Loucy (cell line): Measurements from ENCODE around the gene ARL4D.

ENCODE experiments used
- H2AFZ ChIP-seq: fragments of 200-600 bp; sonication (generic); 2 replicates; pipeline ENCODE4 v1.6.0; 2016; ENCODE audit warnings: antibody characterized with exemption, mild to moderate bottlenecking, low read length, moderate library complexity
- H3F3A ChIP-seq: fragments of 200-600 bp; 2 replicates; pipeline ENCODE4 v1.6.0; 2016; ENCODE audit warnings: antibody characterized with exemption, low read depth, mild to moderate bottlenecking
- H3K27me3 ChIP-seq: fragments of 200-600 bp; sonication (generic); 2 replicates; pipeline ENCODE4 v1.6.1; 2014; ENCODE audit warnings: low read length, mild to moderate bottlenecking; ENCODE audit not compliant: insufficient read depth, poor library complexity, severe bottlenecking
- H3K36me3 ChIP-seq: fragments of 200-600 bp; sonication (generic); 2 replicates; pipeline ENCODE4 v1.6.1; 2016; ENCODE audit warnings: low read length; ENCODE audit not compliant: insufficient read depth
- H3K4me1 ChIP-seq: fragments of 200-600 bp; sonication (generic); 2 replicates; pipeline ENCODE4 v1.5.1; 2014; ENCODE audit warnings: low read length, mild to moderate bottlenecking; ENCODE audit not compliant: insufficient read depth, poor library complexity, severe bottlenecking
- H3K4me2 ChIP-seq: fragments of 200-600 bp; sonication (generic); 2 replicates; pipeline ENCODE4 v1.6.0; 2014; ENCODE audit warnings: antibody characterized with exemption, low read length, low read depth, mild to moderate bottlenecking; ENCODE audit not compliant: poor library complexity, severe bottlenecking
- H3K4me3 ChIP-seq: fragments of 200-600 bp; sonication (generic); 2 replicates; pipeline ENCODE4 v1.5.1; 2014; ENCODE audit warnings: low read length, mild to moderate bottlenecking, mixed read lengths; ENCODE audit not compliant: poor library complexity, severe bottlenecking
- H3K79me2 ChIP-seq: fragments of 200-600 bp; sonication (generic); 2 replicates; pipeline ENCODE4 v1.6.1; 2014; ENCODE audit warnings: low read length; ENCODE audit not compliant: insufficient read depth
- H3K9ac ChIP-seq: fragments of 200-600 bp; sonication (generic); 2 replicates; pipeline ENCODE4 v1.6.0; 2014; ENCODE audit warnings: mild to moderate bottlenecking, low read depth, low read length, moderate library complexity; ENCODE audit not compliant: poor library complexity, severe bottlenecking
- H3K9me2 ChIP-seq: fragments of 200-600 bp; sonication (generic); replicated peaks from 2 replicates; pipeline ENCODE4 v1.6.1; 2016; ENCODE audit warnings: low read depth, low read length, mixed read lengths
- H3K9me3 ChIP-seq: fragments of 200-600 bp; sonication (generic); 2 replicates; pipeline ENCODE4 v1.6.1; 2014; ENCODE audit warnings: mild to moderate bottlenecking, antibody characterized with exemption, low read length, low read depth; ENCODE audit not compliant: insufficient read depth
- H4K20me1 ChIP-seq: fragments of 200-600 bp; sonication (generic); 2 replicates; pipeline ENCODE4 v1.6.0; 2014; ENCODE audit warnings: antibody characterized with exemption, low read length, mild to moderate bottlenecking; ENCODE audit not compliant: insufficient read depth, poor library complexity, severe bottlenecking
- CTCF ChIP-seq: fragments of 200-600 bp; sonication (generic); conservative IDR thresholded peaks from 2 replicates; pipeline ENCODE4 v1.5.1; 2014; ENCODE audit warnings: mild to moderate bottlenecking, antibody characterized with exemption, low read length
- EZH2phosphoT487 ChIP-seq: fragments of 200-600 bp; IDR thresholded peaks from 2 replicates; pipeline ENCODE4 v1.6.1; 2018; ENCODE audit warnings: antibody characterized with exemption, mild to moderate bottlenecking, moderate library complexity, borderline replicate concordance

Gene ARL4D

GRCh38 chr17:43351691-43352090, 47.1 kb upstream of the ARL4D start:
- no peak for TF ChIP-seq CTCF
- TF ChIP-seq EZH2phosphoT487 = no peak
- Histone ChIP-seq H3K9ac (no peak overlapping the region), H3K4me2 (no peak overlapping the region), H3K4me1 (no peaks in the 10 kb centered on the region), H3F3A (no peaks in the 10 kb centered on the region), H4K20me1 (no peaks in the 10 kb centered on the region), H3K27me3 (no peaks in the 10 kb centered on the region), H3K9me2 (no peaks in the 10 kb centered on the region), H2AFZ (no peak overlapping the region), H3K9me3 (peaks cover 22% of the 10 kb centered on the region; the same call in 1 of the 2 replicates), H3K79me2 (no peaks in the 10 kb centered on the region), H3K36me3 (no peaks in the 10 kb centered on the region), H3K4me3 (no peak overlapping the region)

- Histone ChIP-seq H3F3A (no peaks in the 10 kb centered on the region), H3K9ac (no peak overlapping the region), H3K4me2 (no peak overlapping the region), H3K79me2 (no peaks in the 10 kb centered on the region), H4K20me1 (no peaks in the 10 kb centered on the region), H3K4me1 (no peaks in the 10 kb centered on the region), H3K9me2 (no peaks in the 10 kb centered on the region), H3K9me3 (peaks cover 18% of the 10 kb centered on the region; the same call in 1 of the 2 replicates), H3K27me3 (no peaks in the 10 kb centered on the region), H3K4me3 (no peak overlapping the region), H2AFZ (no peak overlapping the region), H3K36me3 (no peaks in the 10 kb centered on the region)
- no peak for TF ChIP-seq CTCF
- TF ChIP-seq EZH2phosphoT487 = no peak
Measured at GRCh38 chr17:43352579-43353331, 46.0 kb upstream of the ARL4D start.

- H3K79me2 ChIP-seq = peaks cover 3% of the 10 kb centered on the region; the same call in 1 of the 2 replicates
- no peaks in the 10 kb centered on the region for H3K36me3 ChIP-seq
- H2AFZ ChIP-seq = no peak overlapping the region
- H3K27me3 ChIP-seq = no peaks in the 10 kb centered on the region
- no peak overlapping the region for H3K4me2 ChIP-seq
- no peak for TF ChIP-seq CTCF
- TF ChIP-seq EZH2phosphoT487 = no peak
- no peaks in the 10 kb centered on the region for H3F3A ChIP-seq
- peaks cover 11% of the 10 kb centered on the region; the same call in 1 of the 2 replicates for H3K9me3 ChIP-seq
- H3K4me1 ChIP-seq = no peaks in the 10 kb centered on the region
- H3K4me3 ChIP-seq = no peak overlapping the region
- no peak overlapping the region for H3K9ac ChIP-seq
- no peaks in the 10 kb centered on the region for H4K20me1 ChIP-seq
- H3K9me2 ChIP-seq = no peaks in the 10 kb centered on the region
Measured at GRCh38 chr17:43353393-43353792, 45.4 kb upstream of the ARL4D start.
